ENCODE measurements around the gene EPHX1.
A peak's percentile ranks its signal among the peaks of the same experiment; 100 is the strongest.
"Not testable (repeated sequence)": the region's sequence is repeated elsewhere in the genome, so short reads cannot be mapped to it uniquely, and the experiment has no call there.

Gene EPHX1

DNA sequence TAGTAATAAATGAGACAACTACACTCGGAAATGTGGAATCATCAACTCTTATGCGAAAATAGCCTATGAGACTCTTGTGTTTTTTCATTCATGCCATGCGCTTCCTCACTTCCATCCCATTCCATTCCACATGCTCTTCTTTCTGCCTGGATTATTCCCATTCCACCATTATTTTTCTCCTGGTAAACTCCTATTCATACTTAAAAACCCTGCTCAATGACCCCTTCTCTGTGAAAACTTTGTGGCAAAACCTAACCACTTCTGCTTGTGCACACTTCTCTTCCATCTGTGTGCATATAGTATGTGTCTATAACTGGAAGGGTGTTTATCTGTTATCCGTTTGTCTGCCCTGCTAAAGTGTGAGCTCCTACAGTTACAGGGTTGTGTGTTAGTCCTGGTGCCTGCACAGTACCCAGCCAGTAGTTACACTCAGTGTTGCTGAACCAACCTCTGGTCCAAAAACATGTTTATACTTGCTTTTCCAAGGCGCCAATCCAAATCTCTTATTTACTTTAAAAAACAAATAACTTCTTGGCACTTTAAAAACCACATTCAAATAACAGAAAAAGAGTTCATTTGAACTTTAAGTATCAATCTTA is 10.7 kb downstream of the EPHX1 start:
- H3K27me3 Mint-ChIP-seq = no peaks in the 10 kb centered on the region
- H3K9me3 Mint-ChIP-seq = no peaks in the 10 kb centered on the region
- H3K27ac Mint-ChIP-seq = no peak overlapping the region
- no peak overlapping the region for H3K4me3 Mint-ChIP-seq
- no peak for ATAC-seq
- peaks cover 13% of the 10 kb centered on the region for H3K4me1 Mint-ChIP-seq
- DNase-seq = no peak

DNA sequence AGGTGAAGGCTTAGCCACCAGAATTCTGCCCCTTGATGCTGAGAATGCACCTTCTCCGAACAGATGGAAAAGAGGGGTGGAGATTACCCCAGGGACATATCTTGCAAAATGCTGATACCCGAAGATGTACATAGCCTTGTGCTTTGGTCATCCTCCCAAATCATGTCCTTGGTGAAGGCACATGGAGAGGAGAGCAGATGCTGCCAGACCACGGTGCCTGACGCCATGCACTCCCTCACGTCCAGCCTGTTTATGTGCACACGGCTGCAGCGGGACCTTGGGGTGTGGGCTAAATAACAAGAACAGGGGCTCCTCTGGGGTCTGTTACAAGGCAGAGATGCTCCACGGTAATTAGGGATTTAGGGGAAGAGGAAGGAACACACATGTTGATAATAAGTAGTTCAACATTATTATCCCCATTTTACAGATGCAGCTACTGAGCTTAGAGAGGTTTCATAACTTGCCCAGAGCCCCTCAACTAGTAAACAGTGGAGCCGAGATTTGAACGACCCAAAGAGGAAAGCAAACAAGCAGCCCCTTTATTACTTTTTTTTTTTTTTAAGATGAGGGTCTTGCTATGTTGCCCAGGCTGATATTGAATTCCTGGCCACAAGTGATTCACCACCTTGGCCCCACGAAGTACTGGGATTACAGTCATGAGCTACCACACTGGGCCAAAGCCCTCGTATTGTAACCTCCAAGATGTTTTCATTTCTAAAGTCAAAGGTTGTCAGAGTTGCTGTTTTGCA is 12.9 kb downstream of the EPHX1 start:
- Mint-ChIP-seq H3K4me3 (no peak overlapping the region), H3K27ac (no peak overlapping the region), H3K4me1 (peaks cover 5% of the 10 kb centered on the region), H3K9me3 (no peaks in the 10 kb centered on the region), H3K27me3 (no peaks in the 10 kb centered on the region)
- DNase-seq (no peak), ATAC-seq (no peak)

DNA sequence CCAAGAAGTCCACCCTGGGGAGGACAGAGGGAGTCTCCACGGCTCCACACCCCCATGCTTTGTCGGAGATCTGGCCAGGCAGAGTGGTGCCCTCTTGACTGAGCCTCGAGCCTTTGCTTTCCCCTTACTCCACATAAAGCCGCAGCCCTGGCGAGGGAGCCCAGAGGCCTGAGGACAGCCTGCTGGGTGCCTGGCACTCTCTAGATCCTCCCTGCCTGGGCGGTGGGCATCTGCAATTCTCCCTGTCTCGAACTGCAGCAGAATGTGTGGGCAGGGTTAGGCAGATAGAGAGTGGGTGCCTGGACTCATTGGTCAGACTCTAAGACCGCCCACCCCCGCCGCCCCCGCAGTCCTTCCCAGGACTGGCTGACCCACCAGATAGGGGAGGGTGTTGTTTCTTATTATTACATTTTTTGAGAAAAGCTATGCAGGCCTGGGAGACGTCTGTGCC is 13.9 kb downstream of the EPHX1 start:
- no peak overlapping the region for H3K4me3 Mint-ChIP-seq
- H3K27ac Mint-ChIP-seq = peak overlapping the region in 1 of 2 donors; percentile 85
- no peaks in the 10 kb centered on the region for H3K27me3 Mint-ChIP-seq
- no peak for ATAC-seq
- no peak for DNase-seq
- no peaks in the 10 kb centered on the region for H3K9me3 Mint-ChIP-seq
- H3K4me1 Mint-ChIP-seq = no peaks in the 10 kb centered on the region

DNA sequence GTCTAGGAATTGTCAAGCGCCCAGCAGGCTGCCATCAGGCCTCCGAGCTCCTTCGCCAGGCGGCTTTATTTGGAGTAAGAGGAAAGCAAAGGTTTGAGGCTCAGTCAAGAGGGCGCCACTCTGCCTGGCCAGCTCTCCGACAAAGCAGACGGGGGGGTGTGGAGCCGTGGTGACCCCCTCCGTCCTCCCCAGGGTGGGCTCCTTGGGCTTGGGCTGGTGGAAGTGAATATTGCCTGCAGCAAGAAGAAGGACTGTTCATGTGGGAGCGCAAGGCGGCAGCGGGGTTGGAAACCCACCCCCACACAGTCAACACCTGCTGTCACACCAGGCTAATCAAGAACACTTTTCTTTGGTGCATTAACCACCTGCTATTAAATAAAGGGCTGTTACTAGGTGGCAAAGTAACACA is 14.6 kb downstream of the EPHX1 start:
- no peaks in the 10 kb centered on the region for H3K9me3 Mint-ChIP-seq
- no peak overlapping the region for H3K4me3 Mint-ChIP-seq
- H3K27me3 Mint-ChIP-seq = no peaks in the 10 kb centered on the region
- ATAC-seq (no peak), DNase-seq (no peak)
- H3K27ac Mint-ChIP-seq = no peak overlapping the region
- H3K4me1 Mint-ChIP-seq = no peaks in the 10 kb centered on the region

DNA sequence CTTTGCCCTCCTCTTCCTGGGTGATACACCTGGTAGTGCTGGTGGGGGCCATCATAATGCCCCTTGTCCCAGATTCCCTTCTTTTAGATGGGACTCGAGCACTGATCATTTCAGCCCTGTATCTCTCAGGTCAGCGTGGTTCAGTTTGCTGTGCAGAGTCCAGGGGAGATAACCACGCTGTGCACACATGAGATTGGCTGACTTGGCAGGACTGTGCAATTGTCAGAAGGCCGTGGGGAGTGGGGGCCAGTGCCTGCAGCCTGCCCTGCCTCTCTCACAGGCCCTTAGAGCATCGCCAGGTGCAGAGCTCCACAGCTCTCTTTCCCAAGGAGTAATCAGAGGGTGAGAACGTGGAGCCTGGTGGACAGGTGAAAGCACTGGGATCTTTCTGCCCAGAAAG is 15.2 kb downstream of the EPHX1 start:
- Mint-ChIP-seq H3K4me3 (no peak overlapping the region), H3K9me3 (no peaks in the 10 kb centered on the region), H3K27ac (no peak overlapping the region), H3K4me1 (no peaks in the 10 kb centered on the region), H3K27me3 (no peaks in the 10 kb centered on the region)
- ATAC-seq (no peak), DNase-seq (no peak)

DNA sequence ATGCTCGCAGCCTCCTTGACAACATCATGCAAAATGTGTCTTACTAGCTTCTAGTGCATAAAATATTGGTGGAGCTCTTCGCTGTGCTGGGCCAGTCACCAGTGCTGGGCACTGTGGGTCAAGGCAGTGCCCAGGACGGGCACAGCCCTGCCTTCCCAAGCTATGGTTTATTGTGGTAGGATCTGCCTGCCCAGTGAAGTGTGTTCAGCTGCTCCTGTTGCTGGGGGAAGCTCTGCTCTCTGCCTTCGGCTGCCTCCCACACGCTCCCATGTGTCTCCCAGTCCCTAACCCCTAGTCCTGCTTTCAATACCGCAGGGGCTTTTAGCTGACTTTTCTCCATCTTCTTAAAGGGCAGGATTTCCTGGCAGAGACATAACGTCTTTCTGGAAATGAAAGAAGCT is 15.7 kb downstream of the EPHX1 start:
- DNase-seq (no peak), ATAC-seq (no peak)
- no peak overlapping the region for H3K4me3 Mint-ChIP-seq
- H3K27me3 Mint-ChIP-seq = no peaks in the 10 kb centered on the region
- no peaks in the 10 kb centered on the region for H3K9me3 Mint-ChIP-seq
- no peak overlapping the region for H3K27ac Mint-ChIP-seq
- no peaks in the 10 kb centered on the region for H3K4me1 Mint-ChIP-seq

DNA sequence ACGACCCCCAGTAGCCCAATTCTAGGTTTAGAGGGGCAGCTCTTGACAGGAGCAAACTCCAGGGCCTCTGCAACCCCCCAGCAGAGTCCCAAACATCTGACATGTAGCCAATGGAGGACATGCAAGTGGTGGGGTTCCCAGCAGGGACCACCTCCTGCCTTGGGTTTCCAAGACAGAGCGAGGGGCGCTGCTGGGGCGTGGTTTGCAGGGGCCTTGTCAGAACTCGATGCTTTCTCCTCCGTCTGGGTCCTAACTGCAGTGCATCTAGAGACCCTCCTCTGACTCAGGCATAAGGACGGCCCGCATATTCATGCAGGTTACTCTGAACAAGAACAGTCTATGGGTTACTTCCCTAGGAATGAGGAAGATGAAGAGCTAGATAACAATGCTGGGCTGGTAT is 17.2 kb downstream of the EPHX1 start:
- Mint-ChIP-seq H3K4me1 (no peaks in the 10 kb centered on the region), H3K27ac (peak overlapping the region in 1 of 2 donors; percentile 55), H3K9me3 (no peaks in the 10 kb centered on the region), H3K4me3 (no peak overlapping the region), H3K27me3 (no peaks in the 10 kb centered on the region)
- DNase-seq = no peak
- ATAC-seq = no peak

DNA sequence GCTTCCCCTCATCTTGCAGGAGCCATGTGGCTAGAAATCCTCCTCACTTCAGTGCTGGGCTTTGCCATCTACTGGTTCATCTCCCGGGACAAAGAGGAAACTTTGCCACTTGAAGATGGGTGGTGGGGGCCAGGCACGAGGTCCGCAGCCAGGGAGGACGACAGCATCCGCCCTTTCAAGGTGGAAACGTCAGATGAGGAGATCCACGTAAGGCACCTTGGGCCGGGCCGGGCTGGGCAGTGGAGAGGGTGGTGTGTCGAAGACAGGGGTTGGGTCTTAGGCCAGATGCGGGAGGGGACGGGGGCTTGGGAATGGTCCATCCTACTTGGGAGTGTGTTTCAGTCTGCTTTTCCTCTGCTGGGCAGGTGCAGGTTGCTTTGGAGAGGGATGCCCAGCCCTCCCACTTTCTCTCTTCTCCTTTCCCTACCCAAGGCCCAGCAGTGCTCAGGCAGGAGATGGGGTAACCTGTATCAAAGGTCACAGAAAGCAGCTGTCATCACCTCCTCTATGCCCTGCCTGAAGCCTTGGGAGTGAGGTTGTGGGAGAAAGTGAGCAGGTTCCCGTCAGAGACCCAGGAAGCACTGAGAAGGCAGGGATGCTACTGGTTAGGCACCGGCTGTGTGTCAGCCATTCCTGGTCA is 18.9 kb downstream of the EPHX1 start:
- DNase-seq (no peak), ATAC-seq (no peak)
- Mint-ChIP-seq H3K4me1 (no peaks in the 10 kb centered on the region), H3K9me3 (no peaks in the 10 kb centered on the region), H3K27me3 (no peaks in the 10 kb centered on the region), H3K27ac (no peak overlapping the region), H3K4me3 (no peak overlapping the region)

DNA sequence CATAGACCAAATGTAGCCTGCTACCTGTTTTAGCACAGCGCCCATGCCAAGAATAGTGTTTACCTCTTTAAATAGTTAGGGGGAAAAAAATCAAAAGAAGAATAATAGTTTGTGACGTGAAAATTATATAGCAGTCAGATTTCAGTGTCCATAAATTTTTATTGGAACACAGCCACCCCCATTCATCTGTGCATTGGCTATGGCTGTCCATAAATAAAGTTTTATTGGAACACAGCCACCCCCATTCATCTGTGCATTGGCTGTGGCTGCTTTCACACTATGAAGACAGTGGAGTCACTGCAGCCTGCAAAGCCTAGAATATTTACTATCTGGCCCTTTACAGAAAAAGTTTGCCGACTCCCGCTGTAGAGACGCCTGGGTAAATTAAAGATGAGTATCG is 20.9 kb downstream of the EPHX1 start:
- DNase-seq (no peak), ATAC-seq (no peak)
- Mint-ChIP-seq H3K4me3 (no peak overlapping the region), H3K27me3 (no peaks in the 10 kb centered on the region), H3K4me1 (no peaks in the 10 kb centered on the region), H3K9me3 (no peaks in the 10 kb centered on the region), H3K27ac (no peak overlapping the region)

DNA sequence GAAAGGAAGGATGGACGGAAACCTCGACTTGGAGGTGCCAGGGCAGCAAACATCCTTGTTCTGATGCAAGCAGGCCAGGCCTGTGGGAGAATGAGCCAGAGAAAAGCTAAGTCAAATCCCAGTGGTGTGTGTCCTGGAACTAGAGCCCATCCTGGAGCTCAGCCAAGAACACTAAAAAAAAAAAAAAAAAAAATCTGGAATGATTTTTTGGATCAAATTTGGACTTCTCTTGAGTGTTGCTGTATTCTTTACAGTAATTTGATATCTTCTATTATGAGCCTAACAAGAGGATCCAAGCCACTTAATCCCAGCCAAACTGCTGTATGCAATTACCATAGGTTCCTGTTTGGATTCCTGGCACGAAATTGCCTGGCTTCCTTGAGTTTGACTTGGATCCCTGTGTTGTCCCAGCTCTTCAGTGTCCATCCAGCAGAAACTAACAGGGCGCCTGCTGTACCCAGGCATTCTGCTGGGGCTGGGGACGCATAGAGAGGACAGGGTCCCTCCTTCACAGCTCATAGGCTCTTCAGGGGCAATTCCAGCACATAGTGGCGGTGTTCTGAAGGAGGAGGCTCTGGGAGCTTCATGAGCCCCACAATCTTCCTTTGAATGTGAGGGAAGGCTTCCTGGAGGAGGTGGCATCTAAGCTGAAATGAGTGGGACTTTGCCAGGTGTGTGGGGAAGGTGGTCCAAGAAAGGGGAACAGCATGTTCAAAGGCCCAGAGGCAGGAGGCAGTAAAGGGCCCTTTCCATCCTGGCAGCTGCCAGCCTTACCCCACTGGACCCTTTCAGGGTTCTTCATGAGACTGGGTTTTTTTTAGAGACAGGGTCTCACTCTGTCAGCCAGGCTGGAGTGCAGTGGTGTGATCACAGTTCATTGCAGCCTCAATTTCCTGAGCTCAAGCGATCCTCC is 24.7 kb downstream of the EPHX1 start:
- Mint-ChIP-seq H3K4me1 (peaks cover 5% of the 10 kb centered on the region), H3K4me3 (no peak overlapping the region), H3K27ac (no peak overlapping the region), H3K9me3 (no peaks in the 10 kb centered on the region), H3K27me3 (no peaks in the 10 kb centered on the region)
- ATAC-seq (no peak), DNase-seq (no peak)

DNA sequence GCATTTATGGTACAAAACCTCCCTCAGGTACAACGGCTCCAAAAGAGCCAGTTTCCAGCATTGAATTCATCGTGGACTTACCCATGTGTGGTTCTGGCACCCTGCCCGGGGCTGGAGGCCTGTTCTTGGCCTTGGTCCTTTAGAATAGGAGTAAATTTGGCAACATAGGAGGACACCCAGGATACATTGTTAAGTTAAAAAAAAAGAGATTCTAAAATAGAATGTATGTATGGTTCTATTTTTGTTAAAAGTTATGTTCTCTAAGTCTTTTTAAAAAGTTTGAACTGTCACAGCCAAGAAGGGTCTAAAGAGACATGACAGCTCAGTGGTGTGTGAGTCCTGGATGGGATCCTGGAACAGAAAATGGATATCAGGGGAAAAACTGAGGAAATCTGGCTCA is 25.9 kb downstream of the EPHX1 start:
- H3K9me3 Mint-ChIP-seq = no peaks in the 10 kb centered on the region
- H3K4me3 Mint-ChIP-seq = no peak overlapping the region
- H3K27me3 Mint-ChIP-seq = no peaks in the 10 kb centered on the region
- peak overlapping the region; percentile 42 to 63 for H3K27ac Mint-ChIP-seq
- DNase-seq (no peak), ATAC-seq (no peak)
- H3K4me1 Mint-ChIP-seq = peaks cover 11% of the 10 kb centered on the region

DNA sequence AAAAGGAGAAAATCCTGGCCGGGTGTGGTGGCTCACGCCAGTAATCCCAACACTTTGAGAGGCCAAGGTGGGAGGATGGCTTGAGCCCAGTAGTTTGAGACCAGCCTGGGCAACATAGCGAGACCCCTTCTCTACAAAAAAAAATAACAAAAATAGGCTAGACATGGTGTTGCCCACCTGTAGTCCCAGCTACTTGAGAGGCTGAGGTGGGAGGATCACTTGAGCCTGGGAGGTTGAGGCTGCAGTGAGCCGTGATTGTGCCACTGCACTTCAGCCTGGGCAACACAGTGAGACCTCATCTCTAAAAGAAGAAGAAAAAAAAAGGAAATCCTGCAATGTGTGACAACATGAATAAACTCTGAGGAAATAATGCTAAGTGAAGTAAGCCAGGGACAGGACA is 26.4 kb downstream of the EPHX1 start:
- DNase-seq, H3K9me3 Mint-ChIP-seq, H3K27me3 Mint-ChIP-seq, H3K27ac Mint-ChIP-seq, ATAC-seq: not testable (repeated sequence)
- peak overlapping the region in 1 of 2 donors; percentile 24 for H3K4me3 Mint-ChIP-seq
- H3K4me1 Mint-ChIP-seq = peaks cover 11% of the 10 kb centered on the region

DNA sequence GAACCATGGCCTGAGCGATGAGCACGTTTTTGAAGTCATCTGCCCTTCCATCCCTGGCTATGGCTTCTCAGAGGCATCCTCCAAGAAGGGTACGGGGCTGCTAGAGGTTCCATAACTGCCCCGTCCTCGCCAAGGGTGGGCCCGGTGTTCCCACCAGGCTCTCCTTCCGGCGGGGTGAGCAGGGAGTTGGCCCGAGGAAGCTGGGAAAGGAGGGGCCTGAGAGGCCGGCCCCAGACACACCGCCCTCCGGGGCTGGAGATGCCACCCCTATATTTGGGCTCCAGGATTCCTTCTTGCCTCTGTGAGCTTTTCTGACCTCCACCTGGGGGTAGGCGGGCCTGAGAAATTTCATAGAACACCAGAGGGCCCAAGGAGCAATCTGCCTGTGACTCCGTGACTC is 28.9 kb downstream of the EPHX1 start:
- no peaks in the 10 kb centered on the region for H3K27me3 Mint-ChIP-seq
- DNase-seq (no peak), ATAC-seq (no peak)
- H3K4me1 Mint-ChIP-seq = peaks cover 20% of the 10 kb centered on the region
- H3K4me3 Mint-ChIP-seq = no peak overlapping the region
- no peaks in the 10 kb centered on the region for H3K9me3 Mint-ChIP-seq
- H3K27ac Mint-ChIP-seq = no peak overlapping the region

DNA sequence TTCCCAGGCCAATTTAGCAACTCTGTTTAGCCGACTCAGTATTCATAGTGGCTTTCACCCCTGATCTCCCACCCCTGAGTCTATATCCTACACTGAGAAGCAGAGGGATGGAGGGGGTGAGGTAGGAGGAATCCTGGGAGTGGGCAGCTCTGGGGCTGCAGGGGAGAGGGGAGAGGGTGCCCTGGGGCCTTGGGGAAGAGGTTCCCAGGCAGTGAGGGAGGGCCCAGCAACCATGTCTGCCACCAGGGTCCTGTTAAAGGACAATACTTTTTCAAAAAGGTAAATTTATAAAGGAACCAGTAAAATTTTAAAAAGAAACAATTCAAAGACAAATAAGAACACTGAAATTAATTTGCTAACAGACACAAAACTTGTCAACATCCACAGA is 30.3 kb downstream of the EPHX1 start:
- no peak for DNase-seq
- no peak for ATAC-seq
- Mint-ChIP-seq H3K27ac (peak overlapping the region in 1 of 2 donors; percentile 5), H3K4me3 (no peak overlapping the region), H3K4me1 (peaks cover 20% of the 10 kb centered on the region), H3K27me3 (no peaks in the 10 kb centered on the region), H3K9me3 (no peaks in the 10 kb centered on the region)

DNA sequence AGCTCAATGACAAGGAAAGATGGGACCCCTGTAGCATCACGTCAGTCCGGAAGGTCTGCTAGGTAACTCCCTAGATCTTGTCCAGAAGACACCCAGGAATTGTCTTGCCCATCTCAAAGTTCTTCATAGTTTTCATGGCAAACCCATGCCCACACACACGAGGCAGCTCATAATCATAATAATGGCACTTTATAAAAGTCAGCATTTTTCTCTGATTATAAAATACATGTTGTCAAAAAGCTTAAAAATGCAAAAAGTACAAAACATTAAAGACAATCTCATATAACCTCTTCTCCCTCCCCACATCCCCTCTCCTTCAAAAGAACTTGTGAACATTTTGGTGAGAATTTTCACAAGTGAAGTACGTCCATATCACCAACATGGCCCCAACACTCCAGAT is 30.8 kb downstream of the EPHX1 start:
- no peaks in the 10 kb centered on the region for H3K27me3 Mint-ChIP-seq
- no peak overlapping the region for H3K4me3 Mint-ChIP-seq
- H3K4me1 Mint-ChIP-seq = peaks cover 24% of the 10 kb centered on the region
- no peaks in the 10 kb centered on the region for H3K9me3 Mint-ChIP-seq
- ATAC-seq (no peak), DNase-seq (no peak)
- no peak overlapping the region for H3K27ac Mint-ChIP-seq
